Lung (tissue), 13 donors: Measurements from ENCODE around the gene PSEN1. TPM values are rescaled to one million over a fixed set of nuclear protein-coding genes. Genes with fewer than 3 reads are reported as not detected.

Experiments used
- ATAC-seq: fragments of 200-7000 bp; cut with Tn5 transposase; one replicate; pipeline ENCODE4 v1.9.1; 2020; ENCODE audit warnings: moderate number of reproducible peaks; ENCODE audit not compliant: insufficient read depth, low FRiP score
- DNase-seq, 3 donors: peaks; one replicate each; pipeline ENCODE4 v3.0.0-alpha.2; 2013 to 2017
- H3K27ac ChIP-seq, 2 donors: one replicate each; pipeline ENCODE4 v1.5.1; 2013; ENCODE audit warnings: mild to moderate bottlenecking in 2 of 2, moderate library complexity in 2 of 2, control low read depth in 1 of 2, inconsistent platforms in 1 of 2, low read depth in 1 of 2, low read length in 1 of 2
- H3K27me3 ChIP-seq, 3 donors: one replicate each; pipeline ENCODE4 v1.5.1; 2013; ENCODE audit warnings: low read length in 2 of 3; ENCODE audit not compliant: control insufficient read depth in 3 of 3, insufficient read depth in 3 of 3
- H3K36me3 ChIP-seq, 4 donors: one replicate each; pipeline ENCODE4 v1.5.1; 2013; ENCODE audit warnings: low read length in 4 of 4, mild to moderate bottlenecking in 1 of 4, moderate library complexity in 1 of 4; ENCODE audit not compliant: control insufficient read depth in 4 of 4, insufficient read depth in 4 of 4
- H3K4me1 ChIP-seq, 5 donors: one replicate each; pipeline ENCODE4 v1.5.1; 2013; ENCODE audit warnings: low read length in 5 of 5, mild to moderate bottlenecking in 2 of 5, moderate library complexity in 1 of 5; ENCODE audit not compliant: control insufficient read depth in 5 of 5, insufficient read depth in 5 of 5
- H3K4me3 ChIP-seq: one replicate; pipeline ENCODE4 v1.5.1; 2013; ENCODE audit warnings: mild to moderate bottlenecking, control low read depth, moderate library complexity
- H3K9ac ChIP-seq, 2 donors: one replicate each; pipeline ENCODE4 v1.5.1; 2013; ENCODE audit warnings: low read length in 2 of 2, control low read depth in 1 of 2; ENCODE audit not compliant: insufficient read depth in 1 of 2
- H3K9me3 ChIP-seq, 4 donors: one replicate each; pipeline ENCODE4 v1.5.1; 2013; ENCODE audit warnings: low read length in 3 of 4, mild to moderate bottlenecking in 1 of 4, moderate library complexity in 1 of 4; ENCODE audit not compliant: control insufficient read depth in 4 of 4, insufficient read depth in 3 of 4
- CTCF ChIP-seq: IDR thresholded peaks from 2 replicates; pipeline ENCODE4 v1.5.1; 2012; ENCODE audit warnings: mild to moderate bottlenecking; ENCODE audit errors: control extremely low read depth, extremely low read depth
- WGBS, 2 donors: extraction: QIAGEN DNeasy Blood & Tissue Kit; methylation state at CpG; one replicate each; pipeline ENCODE4 v1.1.7; 2013; 5-methylcytosine and 5-hydroxymethylcytosine counted together
- polyA plus RNA-seq, 2 donors: library from polyadenylated mRNA; stranded (reverse); fragments of 200-250 nt; gene quantifications; one replicate each; pipeline ENCODE4 v1.2.1, GENCODE V29; 2013
- small RNA-seq: library from RNA; depleted of rRNA; stranded (forward); fragments of <200 nt; gene quantifications from one replicate; pipeline ENCODE3, GENCODE V24; 2014; ENCODE audit warnings: low replicate concordance
- total RNA-seq, 2 donors: library from RNA; depleted of rRNA in 1 of 2; stranded (reverse); fragments of >200 nt in 1 of 2; gene quantifications; one replicate each; pipeline ENCODE4 v1.2.1, GENCODE V29; 2014 to 2021
- donor health status: control.
- donor health status: control.
- donor health status: Bipolar disorder and iron deficiency.
- donor health status: healthy.
- donor health status: DM: yes; HTN: yes; CAD: no.

The PSEN1 gene
- total and polyA plus RNA-seq, 4 donors = 33.6 to 64.7 (median 50.6) TPM

GRCh38 chr14:73269729-73270531 lies 133.6 kb downstream of the PSEN1 start:
- no peak for TF ChIP-seq CTCF
- Histone ChIP-seq H3K4me3 (peak overlapping the region; percentile 34), H3K27ac (peak overlapping the region in 1 of 2 donors; percentile 43), H3K4me1 (peaks cover 0 to 11% (median 4%) of the 10 kb centered on the region in 5 donors), H3K36me3 (peaks cover 0 to 8% (median 7%) of the 10 kb centered on the region in 4 donors), H3K9me3 (no peaks in the 10 kb centered on the region), H3K27me3 (no peaks in the 10 kb centered on the region), H3K9ac (peak overlapping the region; percentile 46 to 68)
- DNase-seq = peak; percentile 31 to 47 (median 41)
- ATAC-seq = peak; percentile 54
- 5 to 7% methylated on average over 48 of the region's 48 CpGs for WGBS, 2 donors

DNA sequence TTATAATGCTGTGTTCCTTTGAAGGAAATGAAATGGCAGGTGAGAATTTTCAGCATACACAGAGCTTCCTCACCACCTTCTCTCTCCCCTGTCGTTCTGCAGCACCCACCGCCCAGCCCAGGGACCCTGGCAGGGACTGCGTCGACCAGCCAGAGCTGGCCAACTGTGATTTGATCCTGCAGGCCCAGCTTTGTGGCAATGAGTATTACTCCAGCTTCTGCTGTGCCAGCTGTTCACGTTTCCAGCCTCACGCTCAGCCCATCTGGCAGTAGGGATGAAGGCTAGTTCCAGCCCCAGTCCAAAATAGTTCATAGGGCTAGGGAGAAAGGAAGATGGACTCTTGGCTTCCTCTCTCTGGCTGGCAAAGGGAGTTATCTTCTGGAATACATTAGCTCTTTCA lies 136.1 kb downstream of the PSEN1 start:
- 85 to 88% methylated on average over 6 of the region's 6 CpGs for WGBS, 2 donors
- Histone ChIP-seq H3K9me3 (no peaks in the 10 kb centered on the region), H3K27ac (no peak overlapping the region), H3K9ac (no peak overlapping the region), H3K36me3 (peaks cover 5 to 23% (median 14%) of the 10 kb centered on the region in 4 donors), H3K27me3 (no peaks in the 10 kb centered on the region), H3K4me1 (peaks cover 0 to 11% (median 4%) of the 10 kb centered on the region in 5 donors), H3K4me3 (no peak overlapping the region)
- no peak for ATAC-seq
- no peak for DNase-seq
- no peak for TF ChIP-seq CTCF

Small RNAs within 50 kb of the gene (small RNA-seq; reads per million reads assigned to genes)
- gene AC004858.1 (not detected), gene RNU6-419P (not detected)

Other genes with a start within 250 kb of the PSEN1 start
- 1 to 10 TPM in 1 of 2 donors, under 1 TPM in 1; 0.74 to 3.9 TPM for gene DPF3, start 242.4 kb upstream of the PSEN1 start, total RNA-seq
- gene DPF3, start 242.4 kb upstream of the PSEN1 start, polyA plus RNA-seq = under 1 TPM; 0.17 to 0.30 TPM
- gene DCAF4, start 210.0 kb upstream of the PSEN1 start, total RNA-seq = 10 to 100 TPM; 12.9 to 13.5 TPM
- gene DCAF4, start 210.0 kb upstream of the PSEN1 start, polyA plus RNA-seq = 1 to 10 TPM; 5.2 to 9.4 TPM
- 10 to 100 TPM; 17.1 to 17.7 TPM for gene ZFYVE1, start 109.4 kb upstream of the PSEN1 start, total RNA-seq
- 10 to 100 TPM in 1 of 2 donors, 1 to 10 TPM in 1; 4.1 to 11.4 TPM for gene ZFYVE1, start 109.4 kb upstream of the PSEN1 start, polyA plus RNA-seq
- 100 to 1,000 TPM in 1 of 2 donors, 10 to 100 TPM in 1; 59.4 to 103 TPM for gene RBM25, start 78.0 kb upstream of the PSEN1 start, total RNA-seq
- 10 to 100 TPM; 27.9 to 50.7 TPM for gene RBM25, start 78.0 kb upstream of the PSEN1 start, polyA plus RNA-seq
- gene PAPLN, start 101.0 kb downstream of the PSEN1 start, total RNA-seq = 10 to 100 TPM; 11.1 to 18.0 TPM
- 1 to 10 TPM; 2.9 to 5.4 TPM for gene PAPLN, start 101.0 kb downstream of the PSEN1 start, polyA plus RNA-seq